ENCODE measurements around the gene TAS1R2.

GRCh38 chr1:18875796-18876128 is 16.3 kb upstream of the TAS1R2 start:
- TF ChIP-seq, protein P1, sequence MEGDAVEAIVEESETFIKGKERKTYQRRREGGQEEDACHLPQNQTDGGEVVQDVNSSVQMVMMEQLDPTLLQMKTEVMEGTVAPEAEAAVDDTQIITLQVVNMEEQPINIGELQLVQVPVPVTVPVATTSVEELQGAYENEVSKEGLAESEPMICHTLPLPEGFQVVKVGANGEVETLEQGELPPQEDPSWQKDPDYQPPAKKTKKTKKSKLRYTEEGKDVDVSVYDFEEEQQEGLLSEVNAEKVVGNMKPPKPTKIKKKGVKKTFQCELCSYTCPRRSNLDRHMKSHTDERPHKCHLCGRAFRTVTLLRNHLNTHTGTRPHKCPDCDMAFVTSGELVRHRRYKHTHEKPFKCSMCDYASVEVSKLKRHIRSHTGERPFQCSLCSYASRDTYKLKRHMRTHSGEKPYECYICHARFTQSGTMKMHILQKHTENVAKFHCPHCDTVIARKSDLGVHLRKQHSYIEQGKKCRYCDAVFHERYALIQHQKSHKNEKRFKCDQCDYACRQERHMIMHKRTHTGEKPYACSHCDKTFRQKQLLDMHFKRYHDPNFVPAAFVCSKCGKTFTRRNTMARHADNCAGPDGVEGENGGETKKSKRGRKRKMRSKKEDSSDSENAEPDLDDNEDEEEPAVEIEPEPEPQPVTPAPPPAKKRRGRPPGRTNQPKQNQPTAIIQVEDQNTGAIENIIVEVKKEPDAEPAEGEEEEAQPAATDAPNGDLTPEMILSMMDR (IDR thresholded peaks at IDR 0.05): no peak
- TF ChIP-seq POLR2A (IDR thresholded peaks at IDR 0.05): no peak

Measured in prostate gland (tissue), 2 donors.